Epithelial cell of alveolus of lung (primary cell): Measurements from ENCODE around the gene S100Z. TPM values are rescaled to one million over a fixed set of nuclear protein-coding genes. Genes with fewer than 3 reads are reported as not detected.

Source experiments
- total RNA-seq: library from RNA; depleted of rRNA; stranded (reverse); fragments of >200 nt; gene quantifications from 2 replicates; pipeline ENCODE4 v1.2.1, GENCODE V29; 2015

S100Z gene
- not detected in 2 replicates for total RNA-seq

DNA sequence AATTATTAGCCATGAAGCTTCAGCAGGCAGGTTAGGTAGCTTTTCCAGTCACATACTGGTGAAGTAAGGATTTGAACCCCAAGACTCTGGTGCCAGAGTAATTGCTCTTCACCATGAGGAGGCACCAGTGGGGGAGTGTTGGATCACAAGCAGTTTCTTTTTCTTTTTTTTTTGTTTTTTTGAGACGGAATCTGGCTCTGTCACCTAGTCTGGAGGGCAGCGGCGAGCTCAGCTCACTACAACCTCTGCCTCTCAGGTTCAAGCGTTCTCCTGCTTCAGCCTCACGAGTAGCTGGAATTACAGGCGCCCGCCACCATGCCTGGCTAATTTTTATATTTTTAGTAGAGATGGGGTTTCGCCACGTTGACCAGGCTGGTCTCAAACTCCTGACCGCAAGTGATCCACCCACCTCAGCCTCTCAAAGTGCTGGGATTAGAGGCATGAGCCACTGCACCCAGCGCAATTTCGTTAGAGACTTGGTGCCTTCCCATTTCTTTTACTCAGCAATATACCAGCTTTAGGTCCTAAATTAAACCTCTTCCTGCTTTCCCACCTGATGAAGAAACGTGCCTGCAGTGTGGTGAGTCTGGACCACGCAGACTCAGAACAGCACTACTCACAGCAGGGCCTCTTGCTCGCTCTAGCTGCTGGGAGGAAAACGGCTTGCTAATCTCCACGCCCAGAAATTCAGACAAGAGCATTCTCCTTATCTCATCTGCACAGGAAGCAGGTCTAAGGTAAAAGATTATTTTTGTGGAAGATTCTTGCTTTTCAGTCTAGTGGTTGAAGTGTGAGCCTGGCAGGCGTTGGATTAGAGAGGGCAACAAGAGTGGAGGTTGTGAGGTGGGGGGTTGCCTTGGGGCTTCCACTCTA is at the start of gene S100Z:
Gene S100Z (plus strand): TSS at position 596 of the 873 bp plus-strand sequence. CDS start 25,346 bp downstream, outside the sequence.

DNA sequence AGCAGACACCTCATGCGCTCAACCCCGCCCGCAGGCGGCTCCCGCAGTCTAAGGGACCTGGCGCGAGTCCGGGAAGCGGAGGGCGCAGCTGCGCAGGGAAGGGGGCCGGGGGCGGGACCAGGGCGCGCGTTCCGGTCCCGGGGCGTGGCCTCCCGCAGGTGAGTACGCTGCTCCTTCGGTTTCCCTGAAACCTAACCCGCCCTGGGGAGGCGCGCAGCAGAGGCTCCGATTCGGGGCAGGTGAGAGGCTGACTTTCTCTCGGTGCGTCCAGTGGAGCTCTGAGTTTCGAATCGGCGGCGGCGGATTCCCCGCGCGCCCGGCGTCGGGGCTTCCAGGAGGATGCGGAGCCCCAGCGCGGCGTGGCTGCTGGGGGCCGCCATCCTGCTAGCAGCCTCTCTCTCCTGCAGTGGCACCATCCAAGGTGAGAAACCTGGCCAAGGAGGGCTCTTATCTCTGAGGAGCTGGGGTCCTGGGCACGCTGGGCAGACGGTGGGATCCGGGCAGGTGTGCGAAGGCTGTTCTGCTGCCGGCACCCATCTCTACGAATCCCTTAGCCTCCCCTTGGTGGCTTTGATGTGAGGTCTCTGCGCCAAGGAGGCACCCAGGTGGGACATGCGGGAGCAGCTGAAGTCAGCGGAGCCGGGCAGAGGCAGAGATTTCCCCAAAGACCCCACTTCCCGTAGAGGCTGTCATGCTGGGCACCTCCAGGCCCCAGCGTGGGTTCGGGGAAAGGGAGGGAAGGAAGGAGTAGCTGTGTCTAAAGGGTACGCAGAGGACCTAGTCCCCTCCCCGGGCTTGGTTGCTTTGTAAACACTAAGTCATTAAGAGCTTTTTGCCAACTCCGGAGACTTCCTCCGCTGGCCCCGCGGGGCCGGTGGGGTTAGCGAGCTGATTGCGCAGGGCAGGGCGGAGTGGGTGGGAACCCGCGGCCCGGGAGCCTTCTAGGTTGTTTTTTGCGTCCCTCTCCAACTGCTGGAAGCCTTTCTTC is 30.7 kb upstream of the S100Z start, which contains the start of gene F2RL1:
Gene F2RL1 (plus strand): TSS at position 187 of the 988 bp plus-strand sequence. CDS start 153 bp downstream, at position 340.

GRCh38 chr5:76952795-76953536 is 103.2 kb downstream of the S100Z start, which contains the start of gene CRHBP:
TSS of gene CRHBP (plus strand) at chr5:76953045. CDS start at chr5:76953135, 90 bp downstream.

Other genes starting within 250 kb of the S100Z start
- gene F2RL2, start 226.6 kb upstream of the S100Z start, total RNA-seq, result 0.56 and 4.5 TPM in 2 replicates
- 111 and 137 TPM in 2 replicates for gene F2R, start 133.9 kb upstream of the S100Z start, total RNA-seq
- 13.0 and 125 TPM in 2 replicates for gene F2RL1, start 31.0 kb upstream of the S100Z start, total RNA-seq
- not detected in 2 replicates for gene CRHBP, start 103.0 kb downstream of the S100Z start, total RNA-seq
- gene AGGF1, start 180.4 kb downstream of the S100Z start, total RNA-seq, result 21.7 and 22.4 TPM in 2 replicates
- 0.65 and 1.7 TPM in 2 replicates for gene ZBED3, start 237.3 kb downstream of the S100Z start, total RNA-seq